OCI-LY7 (cell line): ENCODE data around the gene PSMB4. TPM values are rescaled to one million over a fixed set of nuclear protein-coding genes. Genes with fewer than 3 reads are reported as not detected.
"Not testable (repeated sequence)": the region's sequence is repeated elsewhere in the genome, so short reads cannot be mapped to it uniquely, and the experiment has no call there.

Experiments used
- BruUV-seq: library from RNA; stranded (reverse); fragments of 400-500 nt; replicated peaks from 2 replicates; lab custom pipeline; 2021; lab: Mats Ljungman, UMichigan
- CTCF ChIA-PET: fragments of 300-600 bp; sonication (Branson Sonifier 250); formaldehyde crosslinking; loops from one replicate; lab custom pipeline; 2022; ENCODE audit warnings: antibody characterized with exemption; ENCODE audit not compliant: unreplicated experiment; lab: Charles Lee
- POLR2A ChIA-PET: fragments of 300-600 bp; sonication (Branson Sonifier 250); formaldehyde crosslinking; loops from one replicate; lab custom pipeline; 2022; ENCODE audit warnings: antibody characterized with exemption; lab: Charles Lee
- DNase-seq: peaks from one replicate; pipeline ENCODE4 v3.0.0-alpha.2; 2015; ENCODE audit warnings: low spot score
- H2AFZ ChIP-seq: fragments of 200-600 bp; sonication (generic), shearing (Covaris generic); 2 replicates; pipeline ENCODE4 v1.6.1; 2014; ENCODE audit warnings: mild to moderate bottlenecking, antibody characterized with exemption, low read length, moderate library complexity
- H3K27ac ChIP-seq: fragments of 200-600 bp; sonication (generic); 2 replicates; pipeline ENCODE4 v1.5.1; 2014; ENCODE audit warnings: mixed run types, low read depth, mild to moderate bottlenecking, moderate library complexity, low read length, inconsistent platforms; ENCODE audit not compliant: poor library complexity, severe bottlenecking
- H3K36me3 ChIP-seq: fragments of 200-600 bp; sonication (generic); 2 replicates; pipeline ENCODE4 v1.6.1; 2014; ENCODE audit warnings: mild to moderate bottlenecking, antibody characterized with exemption, low read length, moderate library complexity, mixed read lengths; ENCODE audit not compliant: insufficient read depth
- H3K4me1 ChIP-seq: fragments of 200-600 bp; sonication (generic); 2 replicates; pipeline ENCODE4 v1.5.1; 2014; ENCODE audit warnings: mild to moderate bottlenecking, low read length; ENCODE audit not compliant: insufficient read depth, poor library complexity, severe bottlenecking
- H3K4me2 ChIP-seq: fragments of 200-600 bp; sonication (generic); 2 replicates; pipeline ENCODE4 v1.6.1; 2014; ENCODE audit warnings: mild to moderate bottlenecking, low read length
- H3K4me3 ChIP-seq: fragments of 200-600 bp; sonication (generic); 2 replicates; pipeline ENCODE4 v1.5.1; 2014; ENCODE audit warnings: mild to moderate bottlenecking, low read depth, low read length; ENCODE audit not compliant: poor library complexity, severe bottlenecking
- H3K79me2 ChIP-seq: fragments of 200-600 bp; sonication (generic); 2 replicates; pipeline ENCODE4 v1.6.1; 2016; ENCODE audit warnings: low read depth, mild to moderate bottlenecking, low read length, moderate library complexity, mixed read lengths; ENCODE audit not compliant: insufficient read depth
- H3K9me2 ChIP-seq: fragments of 200-600 bp; sonication (generic); 2 replicates; pipeline ENCODE4 v1.6.1; 2016; ENCODE audit warnings: mild to moderate bottlenecking, low read length, mixed read lengths; ENCODE audit not compliant: insufficient read depth
- H3K9me3 ChIP-seq: fragments of 200-600 bp; sonication (generic); 2 replicates; pipeline ENCODE4 v1.6.1; 2014; ENCODE audit warnings: mild to moderate bottlenecking, mixed run types, low read length, mixed read lengths
- H4K20me1 ChIP-seq: fragments of 200-600 bp; sonication (generic); 2 replicates; pipeline ENCODE4 v1.6.1; 2014; ENCODE audit warnings: mild to moderate bottlenecking, antibody characterized with exemption, low read length, moderate library complexity, mixed read lengths; ENCODE audit not compliant: insufficient read depth
- CTCF ChIP-seq: fragments of 200-600 bp; sonication (generic); conservative IDR thresholded peaks from 2 replicates; pipeline ENCODE4 v1.5.1; 2014; ENCODE audit warnings: mild to moderate bottlenecking, antibody characterized with exemption, low read length, moderate library complexity, mixed read lengths
- EZH2phosphoT487 ChIP-seq: fragments of 200-600 bp; sonication (generic); IDR thresholded peaks from 2 replicates; pipeline ENCODE4 v1.6.1; 2018; ENCODE audit warnings: low read depth, borderline replicate concordance, mild to moderate bottlenecking, mixed run types, antibody characterized with exemption, low read length, moderate library complexity, mixed read lengths
- intact Hi-C: fragments of 100-400 bp; cut with micrococcal nuclease; formaldehyde crosslinking; loops from one replicate; pipeline ENCODE4 v1.10.0; 2022; ENCODE audit not compliant: unreplicated experiment
- total RNA-seq, 2 experiments: library from RNA; depleted of rRNA in 1 of 2; stranded (reverse); fragments of >200 nt in 1 of 2; shearing (Covaris generic) in 1 of 2; gene quantifications; 2 replicates each; pipeline ENCODE4 v1.2.3, GENCODE V29; 2014 to 2022

PSMB4 gene
- total RNA-seq, 2 experiments from 2014 or later: 242 to 301 TPM

- H3K36me3 ChIP-seq: peaks cover 98% of the 10 kb centered on the region
- no peaks in the 10 kb centered on the region; the same call in 1 of the 2 replicates for H3K79me2 ChIP-seq
- POLR2A ChIA-PET: no interaction called here
- BruUV-seq: no TSS peak
- no peak for DNase-seq
- H2AFZ ChIP-seq: no peak overlapping the region
- no peak overlapping the region for H3K4me2 ChIP-seq
- no peaks in the 10 kb centered on the region for H3K9me3 ChIP-seq
- no peak for TF ChIP-seq EZH2phosphoT487
- TF ChIP-seq CTCF: no peak
- CTCF ChIA-PET: no interaction called here
- intact Hi-C loops: no loop called here
- H3K27ac ChIP-seq: no peak overlapping the region
- no peaks in the 10 kb centered on the region for H3K9me2 ChIP-seq
- no peaks in the 10 kb centered on the region for H3K4me1 ChIP-seq
- H4K20me1 ChIP-seq: peaks cover 7% of the 10 kb centered on the region; the same call in 1 of the 2 replicates
- H3K4me3 ChIP-seq: no peak overlapping the region
These were observed 25.7 kb downstream of the PSMB4 start for GRCh38 chr1:151425103-151425502.

GRCh38 chr1:151428068-151428467 lies 28.7 kb downstream of the PSMB4 start:
- H3K4me3 ChIP-seq: no peak overlapping the region
- BruUV-seq: no TSS peak
- no peak for DNase-seq
- H3K79me2 ChIP-seq: peaks cover 23% of the 10 kb centered on the region
- H2AFZ ChIP-seq: no peak overlapping the region
- no peaks in the 10 kb centered on the region for H3K9me2 ChIP-seq
- TF ChIP-seq EZH2phosphoT487 (no peak), CTCF (no peak)
- H3K4me1 ChIP-seq: no peaks in the 10 kb centered on the region
- H3K36me3 ChIP-seq: peaks cover 76% of the 10 kb centered on the region
- CTCF ChIA-PET: no interaction called here
- H3K4me2 ChIP-seq: no peak overlapping the region
- H3K27ac ChIP-seq: no peak overlapping the region
- H3K9me3 ChIP-seq: no peaks in the 10 kb centered on the region
- intact Hi-C loops: no loop called here
- POLR2A ChIA-PET: no interaction called here
- H4K20me1 ChIP-seq: peaks cover 13% of the 10 kb centered on the region

DNA sequence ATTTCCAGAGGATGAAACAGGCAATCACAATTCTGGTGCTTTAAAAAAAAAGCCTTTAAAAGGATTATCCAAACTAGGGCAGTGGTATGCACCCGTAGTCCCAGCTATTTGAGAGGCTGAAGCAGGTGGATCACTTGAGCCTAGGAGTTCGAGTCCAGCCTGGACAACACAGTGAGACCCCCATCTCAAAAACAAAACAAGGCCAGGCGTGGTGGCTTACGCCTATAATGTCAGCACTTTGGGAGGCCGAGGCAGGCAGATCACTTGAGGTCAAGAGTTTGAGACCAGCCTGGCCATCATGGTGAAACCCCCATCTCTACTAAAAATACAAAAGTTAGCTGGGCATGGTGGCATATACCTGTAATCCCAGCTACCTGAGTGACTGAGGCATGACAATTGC lies 34.5 kb downstream of the PSMB4 start:
- H3K4me3 ChIP-seq, POLR2A ChIA-PET, H3K27ac ChIP-seq, DNase-seq, H3K9me3 ChIP-seq, H2AFZ ChIP-seq, intact Hi-C loops, H3K4me2 ChIP-seq, H3K9me2 ChIP-seq, H3K4me1 ChIP-seq, CTCF ChIA-PET, BruUV-seq: not testable (repeated sequence)
- Histone ChIP-seq H3K79me2 (peaks cover 78% of the 10 kb centered on the region), H4K20me1 (peaks cover 11% of the 10 kb centered on the region; the same call in 1 of the 2 replicates), H3K36me3 (peaks cover 49% of the 10 kb centered on the region)
